ENCODE data around the gene MFNG. TPM values are rescaled to one million over a fixed set of nuclear protein-coding genes. Genes with fewer than 3 reads are reported as not detected.

Gene MFNG
- total RNA-seq, 2 experiments from 2014 or later, result 225 to 235 TPM

DNA sequence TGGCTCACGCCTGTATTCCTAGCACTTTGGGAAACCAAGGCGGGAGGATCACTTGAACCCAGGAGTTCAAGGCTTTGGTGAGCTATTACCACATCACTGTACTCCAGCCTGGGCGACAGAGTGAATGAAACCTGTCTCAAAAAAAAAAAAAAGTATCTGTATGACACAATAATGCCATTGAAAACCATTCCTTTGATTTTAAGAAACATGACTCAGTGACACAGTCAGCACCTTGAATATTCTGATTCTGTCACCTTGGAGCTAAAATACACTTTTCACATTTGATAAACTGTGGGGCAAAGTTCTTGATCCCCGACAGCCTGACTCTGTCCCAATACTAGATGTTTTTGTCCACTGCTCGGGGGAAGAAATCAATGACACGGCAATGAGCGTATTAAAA, 42.2 kb downstream of the MFNG start:
- Histone ChIP-seq H2AFZ (ENCODE audit: low read length) (no peak overlapping the region), H3K4me2 (ENCODE audit: low read length) (no peak overlapping the region)

DNA sequence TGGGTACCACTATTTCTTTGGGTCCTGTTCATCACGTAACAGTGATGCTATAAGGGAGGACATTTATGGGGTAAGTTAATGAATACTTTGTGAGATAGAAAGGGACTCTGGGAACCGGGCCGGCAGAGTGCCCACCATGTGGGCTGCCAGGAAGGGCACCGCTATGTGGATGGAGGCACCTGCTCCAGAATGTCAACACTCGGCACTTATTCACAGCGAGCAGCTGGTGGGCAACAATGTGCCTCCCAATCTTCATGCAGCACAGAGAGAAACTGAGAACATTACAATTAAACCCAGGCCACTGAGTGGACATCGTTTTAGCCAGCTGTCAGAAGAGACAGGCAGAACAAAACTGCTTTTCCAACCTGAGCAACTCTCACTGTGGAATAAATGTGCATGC, 43.1 kb downstream of the MFNG start:
- BruUV-seq (replicated peaks), result no TSS peak
- no peak overlapping the region for H3K27ac ChIP-seq (ENCODE audit: low read depth, low read length, poor library complexity, severe bottlenecking)
- no peaks in the 10 kb centered on the region for H3K79me2 ChIP-seq (ENCODE audit: insufficient read depth, low read depth, low read length)
- no peak for DNase-seq (ENCODE audit: low spot score)
- H3K36me3 ChIP-seq (ENCODE audit: insufficient read depth, low read length), result no peaks in the 10 kb centered on the region
- TF ChIP-seq, protein P1, sequence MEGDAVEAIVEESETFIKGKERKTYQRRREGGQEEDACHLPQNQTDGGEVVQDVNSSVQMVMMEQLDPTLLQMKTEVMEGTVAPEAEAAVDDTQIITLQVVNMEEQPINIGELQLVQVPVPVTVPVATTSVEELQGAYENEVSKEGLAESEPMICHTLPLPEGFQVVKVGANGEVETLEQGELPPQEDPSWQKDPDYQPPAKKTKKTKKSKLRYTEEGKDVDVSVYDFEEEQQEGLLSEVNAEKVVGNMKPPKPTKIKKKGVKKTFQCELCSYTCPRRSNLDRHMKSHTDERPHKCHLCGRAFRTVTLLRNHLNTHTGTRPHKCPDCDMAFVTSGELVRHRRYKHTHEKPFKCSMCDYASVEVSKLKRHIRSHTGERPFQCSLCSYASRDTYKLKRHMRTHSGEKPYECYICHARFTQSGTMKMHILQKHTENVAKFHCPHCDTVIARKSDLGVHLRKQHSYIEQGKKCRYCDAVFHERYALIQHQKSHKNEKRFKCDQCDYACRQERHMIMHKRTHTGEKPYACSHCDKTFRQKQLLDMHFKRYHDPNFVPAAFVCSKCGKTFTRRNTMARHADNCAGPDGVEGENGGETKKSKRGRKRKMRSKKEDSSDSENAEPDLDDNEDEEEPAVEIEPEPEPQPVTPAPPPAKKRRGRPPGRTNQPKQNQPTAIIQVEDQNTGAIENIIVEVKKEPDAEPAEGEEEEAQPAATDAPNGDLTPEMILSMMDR (conservative IDR thresholded peaks at IDR 0.05; ENCODE audit: low read length), result no peak
- TF ChIP-seq EZH2phosphoT487 (IDR thresholded peaks at IDR 0.05; ENCODE audit: borderline replicate concordance, low read depth, low read length), result no peak
- H2AFZ ChIP-seq (ENCODE audit: low read length), result peak overlapping the region; percentile 76; the same call in 1 of the 2 replicates
- POLR2A ChIA-PET, result no interaction called here
- no peaks in the 10 kb centered on the region for H3K9me2 ChIP-seq (ENCODE audit: insufficient read depth, low read length)
- peaks cover 10% of the 10 kb centered on the region; the same call in 1 of the 2 replicates for H3K9me3 ChIP-seq (ENCODE audit: low read length)
- H4K20me1 ChIP-seq (ENCODE audit: insufficient read depth, low read length), result no peaks in the 10 kb centered on the region
- CTCF ChIA-PET (ENCODE audit: unreplicated experiment), result no interaction called here
- no peak overlapping the region; the same call in 1 of the 2 replicates for H3K4me2 ChIP-seq (ENCODE audit: low read length)
- H3K4me3 ChIP-seq (ENCODE audit: low read depth, low read length, poor library complexity, severe bottlenecking), result no peak overlapping the region
- intact Hi-C loops (cut with micrococcal nuclease; ENCODE audit: unreplicated experiment), result no loop called here
- H3K4me1 ChIP-seq (ENCODE audit: insufficient read depth, low read length, poor library complexity, severe bottlenecking), result peaks cover 4% of the 10 kb centered on the region

More for the DNA sequence above, 42.2 kb downstream of the MFNG start:
- Histone ChIP-seq H3K4me1 (ENCODE audit: insufficient read depth, low read length, poor library complexity, severe bottlenecking) (peaks cover 4% of the 10 kb centered on the region), H4K20me1 (ENCODE audit: insufficient read depth, low read length) (no peaks in the 10 kb centered on the region), H3K9me3 (ENCODE audit: low read length) (peaks cover 10% of the 10 kb centered on the region; the same call in 1 of the 2 replicates), H3K36me3 (ENCODE audit: insufficient read depth, low read length) (no peaks in the 10 kb centered on the region), H3K4me3 (ENCODE audit: low read depth, low read length, poor library complexity, severe bottlenecking) (no peak overlapping the region), H3K9me2 (ENCODE audit: insufficient read depth, low read length) (no peaks in the 10 kb centered on the region), H3K79me2 (ENCODE audit: insufficient read depth, low read depth, low read length) (no peaks in the 10 kb centered on the region), H3K27ac (ENCODE audit: low read depth, low read length, poor library complexity, severe bottlenecking) (no peak overlapping the region)
- BruUV-seq (replicated peaks), result no TSS peak
- ChIA-PET CTCF (ENCODE audit: unreplicated experiment) (no interaction called here), POLR2A (no interaction called here)
- intact Hi-C loops (cut with micrococcal nuclease; ENCODE audit: unreplicated experiment), result no loop called here
- TF ChIP-seq, protein P1 (conservative IDR thresholded peaks at IDR 0.05; ENCODE audit: low read length), result no peak
- no peak for TF ChIP-seq EZH2phosphoT487 (IDR thresholded peaks at IDR 0.05; ENCODE audit: borderline replicate concordance, low read depth, low read length)
- DNase-seq (ENCODE audit: low spot score), result no peak

DNA sequence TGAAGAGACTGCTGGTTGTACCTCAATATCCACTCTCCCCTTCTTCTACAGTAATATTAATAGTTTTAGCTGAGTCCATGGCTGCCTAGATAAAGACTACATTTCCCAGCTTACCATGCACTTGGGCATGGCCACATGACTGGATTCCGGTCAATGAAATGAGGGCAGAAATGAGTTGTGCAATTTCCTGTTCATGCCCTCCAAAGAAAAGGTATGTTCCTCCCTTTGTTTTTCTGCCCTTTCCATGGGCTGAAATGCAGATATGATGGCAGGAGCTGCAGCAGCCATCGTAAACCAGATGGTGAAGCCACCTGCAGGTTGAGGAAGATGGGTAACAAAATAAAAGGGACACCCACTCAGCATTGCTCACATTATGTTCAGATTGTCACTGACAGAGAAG, 43.6 kb downstream of the MFNG start:
- CTCF ChIA-PET (ENCODE audit: unreplicated experiment), result no interaction called here
- peaks cover 10% of the 10 kb centered on the region; the same call in 1 of the 2 replicates for H3K9me3 ChIP-seq (ENCODE audit: low read length)
- no peak overlapping the region for H3K4me3 ChIP-seq (ENCODE audit: low read depth, low read length, poor library complexity, severe bottlenecking)
- H3K27ac ChIP-seq (ENCODE audit: low read depth, low read length, poor library complexity, severe bottlenecking), result no peak overlapping the region
- peak overlapping the region; percentile 76; the same call in 1 of the 2 replicates for H2AFZ ChIP-seq (ENCODE audit: low read length)
- DNase-seq (ENCODE audit: low spot score), result peak; percentile 48
- intact Hi-C loops (cut with micrococcal nuclease; ENCODE audit: unreplicated experiment), result no loop called here
- BruUV-seq (replicated peaks), result no TSS peak
- H3K4me1 ChIP-seq (ENCODE audit: insufficient read depth, low read length, poor library complexity, severe bottlenecking), result peaks cover 4% of the 10 kb centered on the region
- H3K36me3 ChIP-seq (ENCODE audit: insufficient read depth, low read length), result no peaks in the 10 kb centered on the region
- H3K4me2 ChIP-seq (ENCODE audit: low read length), result peak overlapping the region; percentile 36; the same call in 1 of the 2 replicates
- H4K20me1 ChIP-seq (ENCODE audit: insufficient read depth, low read length), result no peaks in the 10 kb centered on the region
- no peaks in the 10 kb centered on the region for H3K9me2 ChIP-seq (ENCODE audit: insufficient read depth, low read length)
- TF ChIP-seq EZH2phosphoT487 (IDR thresholded peaks at IDR 0.05; ENCODE audit: borderline replicate concordance, low read depth, low read length), result no peak
- TF ChIP-seq, protein P1 (conservative IDR thresholded peaks at IDR 0.05; ENCODE audit: low read length), result no peak
- POLR2A ChIA-PET, result no interaction called here
- H3K79me2 ChIP-seq (ENCODE audit: insufficient read depth, low read depth, low read length), result no peaks in the 10 kb centered on the region
